Body of pancreas (tissue), 4 donors: ENCODE results near the gene OGFR. TPM values are rescaled to one million over a fixed set of nuclear protein-coding genes. Genes with fewer than 3 reads are reported as not detected.
A peak's percentile ranks its signal among the peaks of the same experiment; 100 is the strongest.

ENCODE experiments used
- ATAC-seq: fragments of 150-250 bp; one replicate; pipeline ENCODE4 v1.9.1; 2016
- DNase-seq, 4 donors: peaks; one replicate each; pipeline ENCODE4 v3.0.0-alpha.2; 2019
- H3K27ac ChIP-seq, 4 donors: fragments of 200-600 bp; sonication (generic); 1 replicate in 3 of 4; 2 replicates in 1 of 4; pipeline versions ENCODE4 v1.5.1 to v1.6.1; 2016 to 2019; ENCODE audit warnings: mild to moderate bottlenecking in 1 of 4, mixed read lengths in 1 of 4, moderate library complexity in 1 of 4
- H3K27me3 ChIP-seq, 2 donors: fragments of 200-600 bp; sonication (generic); one replicate each; pipeline ENCODE4 v1.6.0; 2016; ENCODE audit warnings: mild to moderate bottlenecking in 1 of 2
- H3K36me3 ChIP-seq, 2 donors: fragments of 200-600 bp; sonication (generic); replicated peaks in 1 of 2; 2 replicates each; pipeline ENCODE4 v1.5.1; 2016; ENCODE audit warnings: low read depth in 2 of 2; ENCODE audit not compliant: insufficient read depth in 1 of 2
- H3K4me1 ChIP-seq: fragments of 200-600 bp; sonication (generic); one replicate; pipeline ENCODE4 v1.6.0; 2016
- H3K4me3 ChIP-seq, 2 donors: fragments of 200-600 bp; sonication (generic); 1 replicate in 1 of 2; 2 replicates in 1 of 2; pipeline ENCODE4 v1.5.1; 2016 to 2019
- H3K9me3 ChIP-seq, 3 donors: fragments of 200-600 bp; sonication (generic); 1 replicate in 2 of 3; 2 replicates in 1 of 3; pipeline ENCODE4 v1.5.1; 2016
- POLR2A ChIP-seq, 3 donors: fragments of 450-650 bp; IDR thresholded peaks; one replicate each; pipeline ENCODE4 v1.6.1; 2016; ENCODE audit warnings: antibody characterized with exemption in 3 of 3, mild to moderate bottlenecking in 2 of 3
- WGBS, 2 donors: methylation state at CpG; one replicate each; pipeline ENCODE4 v1.1.5; 2017; 5-methylcytosine and 5-hydroxymethylcytosine counted together
- intact Hi-C: fragments of 100-400 bp; cut with DNase I; formaldehyde crosslinking; loops from one replicate; pipeline ENCODE4 v1.15.1; 2023
- total RNA-seq, 2 donors: library from RNA; depleted of rRNA; stranded (reverse); fragments of >200 nt; gene quantifications; one replicate each; pipeline ENCODE4 v1.1.0, GENCODE V29; 2016
- TF ChIP-seq, protein P1 (sequence below), 7 experiments: fragments of 450-650 bp in 4 of 7; fragments of 200-600 bp in 3 of 7; sonication (generic) in 3 of 7; IDR thresholded peaks; one replicate each; pipeline ENCODE4 v1.5.1; 2016 to 2019; ENCODE audit warnings: antibody characterized with exemption in 7 of 7

Gene OGFR
- total RNA-seq, 2 donors from 2014 or later: 46.4 to 47.8 TPM

DNA sequence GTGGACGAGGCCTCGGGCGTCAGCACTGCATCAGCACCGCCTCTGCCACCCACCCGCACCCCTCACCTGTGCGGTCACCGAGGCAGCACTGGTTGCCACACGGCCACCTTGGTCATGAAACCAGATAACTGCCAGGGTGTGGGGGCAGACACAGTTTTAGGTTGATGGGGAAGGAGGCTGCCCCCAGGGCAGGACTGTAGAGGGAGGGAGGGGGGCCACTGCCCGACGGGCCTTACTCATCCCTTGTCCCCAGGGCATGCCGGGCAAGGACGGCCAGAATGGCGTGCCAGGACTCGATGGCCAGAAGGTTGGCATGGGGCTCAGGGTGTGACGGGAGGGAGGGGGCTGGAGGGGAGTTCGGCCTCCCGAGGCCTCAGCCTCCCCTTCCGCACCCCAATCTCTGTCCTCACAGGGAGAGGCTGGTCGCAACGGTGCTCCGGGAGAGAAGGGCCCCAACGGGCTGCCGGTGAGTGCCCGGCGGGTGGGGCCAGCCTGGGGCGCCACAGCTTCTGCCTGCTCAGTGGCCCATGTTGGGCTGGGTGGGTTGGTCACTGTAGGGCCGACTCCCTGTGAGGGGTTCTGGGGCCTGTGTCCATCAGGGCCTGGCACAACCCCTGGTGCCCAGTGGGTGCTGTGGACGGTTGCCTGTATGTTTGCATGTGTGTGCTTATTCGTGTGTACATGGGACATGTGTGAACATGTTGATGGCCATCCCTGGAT, 24.0 kb downstream of the OGFR start:
- H3K4me3 ChIP-seq: no peak overlapping the region

DNA sequence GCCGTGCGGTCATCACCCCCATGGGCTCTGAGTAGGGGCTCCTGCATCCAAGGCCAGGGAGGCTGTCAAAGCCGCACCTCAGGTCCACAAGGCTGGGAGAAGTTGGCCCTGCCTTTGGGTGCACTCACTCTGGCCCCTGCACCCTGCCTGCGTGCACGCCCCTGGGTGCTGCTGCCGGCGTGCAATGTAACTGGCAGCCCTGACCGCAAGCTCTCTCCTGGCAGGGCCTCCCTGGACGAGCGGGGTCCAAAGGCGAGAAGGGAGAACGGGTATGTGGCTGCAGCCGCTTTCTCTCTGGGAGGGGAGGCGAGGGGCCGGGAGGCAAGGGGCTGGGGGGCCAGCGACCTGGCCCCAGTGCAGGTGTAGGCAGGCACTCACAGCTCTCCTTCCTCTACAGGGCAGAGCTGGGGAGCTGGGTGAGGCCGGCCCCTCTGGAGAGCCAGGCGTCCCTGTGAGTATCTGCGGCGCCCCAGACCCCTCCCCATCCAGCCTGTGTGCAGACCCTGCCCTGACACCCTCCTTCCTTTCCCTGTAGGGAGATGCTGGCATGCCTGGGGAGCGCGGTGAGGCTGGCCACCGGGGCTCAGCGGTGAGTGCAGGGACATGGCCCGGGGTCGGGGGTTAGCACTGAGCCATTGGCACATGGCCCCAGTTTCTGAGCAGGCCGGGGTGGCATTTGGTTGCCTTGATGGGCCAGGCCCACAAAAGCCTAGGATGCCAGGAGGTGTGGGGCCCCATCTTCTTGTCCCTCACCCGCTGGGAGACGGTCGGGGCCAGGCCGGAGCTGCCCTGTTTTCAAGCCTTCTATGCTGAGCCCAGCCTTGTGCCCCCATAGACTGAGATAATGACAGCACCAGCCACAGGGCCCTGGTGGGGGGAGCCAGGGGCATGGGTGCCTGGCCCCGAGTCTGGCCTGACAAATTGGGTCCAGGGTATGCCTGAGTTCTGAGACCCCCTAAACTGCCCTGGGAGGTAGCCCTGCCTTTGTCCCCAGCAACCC, 24.9 kb downstream of the OGFR start:
- TF ChIP-seq, protein P1, sequence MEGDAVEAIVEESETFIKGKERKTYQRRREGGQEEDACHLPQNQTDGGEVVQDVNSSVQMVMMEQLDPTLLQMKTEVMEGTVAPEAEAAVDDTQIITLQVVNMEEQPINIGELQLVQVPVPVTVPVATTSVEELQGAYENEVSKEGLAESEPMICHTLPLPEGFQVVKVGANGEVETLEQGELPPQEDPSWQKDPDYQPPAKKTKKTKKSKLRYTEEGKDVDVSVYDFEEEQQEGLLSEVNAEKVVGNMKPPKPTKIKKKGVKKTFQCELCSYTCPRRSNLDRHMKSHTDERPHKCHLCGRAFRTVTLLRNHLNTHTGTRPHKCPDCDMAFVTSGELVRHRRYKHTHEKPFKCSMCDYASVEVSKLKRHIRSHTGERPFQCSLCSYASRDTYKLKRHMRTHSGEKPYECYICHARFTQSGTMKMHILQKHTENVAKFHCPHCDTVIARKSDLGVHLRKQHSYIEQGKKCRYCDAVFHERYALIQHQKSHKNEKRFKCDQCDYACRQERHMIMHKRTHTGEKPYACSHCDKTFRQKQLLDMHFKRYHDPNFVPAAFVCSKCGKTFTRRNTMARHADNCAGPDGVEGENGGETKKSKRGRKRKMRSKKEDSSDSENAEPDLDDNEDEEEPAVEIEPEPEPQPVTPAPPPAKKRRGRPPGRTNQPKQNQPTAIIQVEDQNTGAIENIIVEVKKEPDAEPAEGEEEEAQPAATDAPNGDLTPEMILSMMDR (IDR thresholded peaks at IDR 0.05): no peak
- TF ChIP-seq POLR2A (IDR thresholded peaks at IDR 0.05): no peak
- intact Hi-C loops: no loop called here
- H3K4me3 ChIP-seq: no peak overlapping the region
- WGBS, 2 donors: 82 to 91% methylated on average over 23 to 31 of the region's 32 CpGs
- ATAC-seq (no peak), DNase-seq (no peak)
- H3K36me3 ChIP-seq: no peaks in the 10 kb centered on the region
- peaks cover 34% of the 10 kb centered on the region for H3K4me1 ChIP-seq
- H3K27ac ChIP-seq: no peak overlapping the region
- H3K27me3 ChIP-seq: no peaks in the 10 kb centered on the region
- H3K9me3 ChIP-seq: no peaks in the 10 kb centered on the region

More for the DNA sequence above, 24.0 kb downstream of the OGFR start:
- 77 to 79% methylated on average over 16 to 29 of the region's 29 CpGs for WGBS, 2 donors
- Histone ChIP-seq H3K36me3 (no peaks in the 10 kb centered on the region), H3K9me3 (no peaks in the 10 kb centered on the region), H3K27me3 (no peaks in the 10 kb centered on the region), H3K4me1 (peaks cover 43% of the 10 kb centered on the region), H3K27ac (no peak overlapping the region)
- ATAC-seq: no peak
- intact Hi-C loops: no loop called here
- TF ChIP-seq, protein P1 (IDR thresholded peaks at IDR 0.05): no peak
- no peak for TF ChIP-seq POLR2A (IDR thresholded peaks at IDR 0.05)
- DNase-seq: peak in 1 of 4 donors; percentile 12

DNA sequence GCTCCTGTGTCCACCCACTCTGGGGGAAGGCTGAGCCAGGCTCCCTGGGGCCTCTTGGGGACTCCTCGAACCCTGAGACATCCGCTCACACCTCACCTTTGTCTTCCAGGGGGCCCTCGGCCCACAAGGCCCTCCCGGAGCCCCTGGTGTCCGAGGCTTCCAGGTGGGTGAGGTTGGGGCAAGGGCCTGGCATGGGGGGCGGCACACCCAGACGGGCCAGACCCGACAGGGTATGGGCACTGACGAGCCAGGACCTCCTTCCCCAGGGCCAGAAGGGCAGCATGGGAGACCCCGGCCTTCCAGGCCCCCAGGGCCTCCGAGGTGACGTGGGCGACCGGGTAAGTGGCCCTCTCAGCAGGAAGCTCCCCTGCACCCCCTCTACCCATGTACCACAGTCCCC, 25.6 kb downstream of the OGFR start:
- Histone ChIP-seq H3K4me3 (no peak overlapping the region), H3K27me3 (no peaks in the 10 kb centered on the region), H3K27ac (no peak overlapping the region), H3K36me3 (no peaks in the 10 kb centered on the region), H3K4me1 (peaks cover 29% of the 10 kb centered on the region), H3K9me3 (no peaks in the 10 kb centered on the region)
- DNase-seq: no peak
- intact Hi-C loops: no loop called here
- TF ChIP-seq POLR2A (IDR thresholded peaks at IDR 0.05): no peak
- TF ChIP-seq, protein P1 (IDR thresholded peaks at IDR 0.05): no peak
- no peak for ATAC-seq
- WGBS, 2 donors: 83% methylated on average over 13 of the region's 14 CpGs; no CpG with 5 or more reads in 1 of the 2 donors

DNA sequence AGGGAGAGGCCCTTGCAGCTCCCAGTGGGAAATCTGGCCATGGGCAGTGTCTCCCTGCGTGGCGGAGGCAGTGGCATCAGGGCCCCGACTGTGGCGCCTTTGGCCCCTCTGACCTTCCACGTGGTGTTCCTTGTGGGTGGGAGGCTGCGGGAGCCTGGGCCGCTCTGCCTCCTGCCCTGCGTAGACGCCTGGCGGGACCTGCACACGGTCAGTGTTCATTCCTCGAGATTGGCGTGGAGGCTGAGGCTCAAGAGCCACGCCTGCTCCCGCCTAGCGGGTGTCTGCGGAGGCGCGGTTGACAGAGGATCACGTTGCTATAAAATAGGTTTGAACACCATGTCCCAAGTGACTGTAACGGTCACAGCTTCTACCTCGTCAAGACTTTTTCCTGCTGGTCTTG, 26.2 kb downstream of the OGFR start:
- Histone ChIP-seq H3K36me3 (no peaks in the 10 kb centered on the region), H3K4me3 (no peak overlapping the region), H3K27ac (peak overlapping the region; percentile 44 to 78 (median 70)), H3K9me3 (no peaks in the 10 kb centered on the region), H3K27me3 (no peaks in the 10 kb centered on the region), H3K4me1 (peaks cover 27% of the 10 kb centered on the region)
- no peak for TF ChIP-seq POLR2A (IDR thresholded peaks at IDR 0.05)
- TF ChIP-seq, protein P1 (IDR thresholded peaks at IDR 0.05): no peak
- intact Hi-C loops: no loop called here
- DNase-seq: peak in 1 of 4 donors; percentile 17
- ATAC-seq: no peak
- WGBS, 2 donors: 85 to 92% methylated on average over 15 to 17 of the region's 22 CpGs
